ENCODE measurements around the gene RAD51B.

RAD51B gene

DNA sequence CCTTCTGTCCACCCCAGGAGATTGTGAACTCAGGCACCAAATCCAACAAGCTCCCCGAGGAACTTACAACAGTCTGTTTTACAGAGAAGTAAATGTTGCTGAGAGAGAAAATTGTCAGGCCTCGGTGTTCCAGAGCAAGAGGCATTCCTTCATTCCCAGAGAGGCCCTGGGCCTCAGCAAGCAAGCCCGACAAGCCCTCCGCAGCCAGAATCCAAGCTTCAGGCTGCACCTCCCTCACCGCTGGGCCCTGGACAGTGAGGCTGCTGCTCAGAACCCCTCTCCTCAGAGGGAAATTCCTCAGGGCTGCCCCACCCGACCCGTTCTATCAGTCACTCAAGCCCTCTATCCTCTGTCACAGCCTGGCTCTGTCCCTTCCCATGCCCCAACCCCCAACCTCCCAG is 916.9 kb downstream of the RAD51B start:
- H3K27ac ChIP-seq, result no peak overlapping the region; the same call in 1 of the 2 replicates
- POLR2A ChIA-PET (ENCODE audit: low non-redundant PET), result no interaction called here
- CTCF ChIA-PET, result interaction anchor here (1.8 kb wide), 1 partner anchor 22 kb away, joined by 3 read pairs; no protein-coding TSS in a partner anchor
- TF ChIP-seq, protein P1, sequence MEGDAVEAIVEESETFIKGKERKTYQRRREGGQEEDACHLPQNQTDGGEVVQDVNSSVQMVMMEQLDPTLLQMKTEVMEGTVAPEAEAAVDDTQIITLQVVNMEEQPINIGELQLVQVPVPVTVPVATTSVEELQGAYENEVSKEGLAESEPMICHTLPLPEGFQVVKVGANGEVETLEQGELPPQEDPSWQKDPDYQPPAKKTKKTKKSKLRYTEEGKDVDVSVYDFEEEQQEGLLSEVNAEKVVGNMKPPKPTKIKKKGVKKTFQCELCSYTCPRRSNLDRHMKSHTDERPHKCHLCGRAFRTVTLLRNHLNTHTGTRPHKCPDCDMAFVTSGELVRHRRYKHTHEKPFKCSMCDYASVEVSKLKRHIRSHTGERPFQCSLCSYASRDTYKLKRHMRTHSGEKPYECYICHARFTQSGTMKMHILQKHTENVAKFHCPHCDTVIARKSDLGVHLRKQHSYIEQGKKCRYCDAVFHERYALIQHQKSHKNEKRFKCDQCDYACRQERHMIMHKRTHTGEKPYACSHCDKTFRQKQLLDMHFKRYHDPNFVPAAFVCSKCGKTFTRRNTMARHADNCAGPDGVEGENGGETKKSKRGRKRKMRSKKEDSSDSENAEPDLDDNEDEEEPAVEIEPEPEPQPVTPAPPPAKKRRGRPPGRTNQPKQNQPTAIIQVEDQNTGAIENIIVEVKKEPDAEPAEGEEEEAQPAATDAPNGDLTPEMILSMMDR (conservative IDR thresholded peaks at IDR 0.05; ENCODE audit: low read depth), result no peak
- no peak for DNase-seq (ENCODE audit: low spot score)

DNA sequence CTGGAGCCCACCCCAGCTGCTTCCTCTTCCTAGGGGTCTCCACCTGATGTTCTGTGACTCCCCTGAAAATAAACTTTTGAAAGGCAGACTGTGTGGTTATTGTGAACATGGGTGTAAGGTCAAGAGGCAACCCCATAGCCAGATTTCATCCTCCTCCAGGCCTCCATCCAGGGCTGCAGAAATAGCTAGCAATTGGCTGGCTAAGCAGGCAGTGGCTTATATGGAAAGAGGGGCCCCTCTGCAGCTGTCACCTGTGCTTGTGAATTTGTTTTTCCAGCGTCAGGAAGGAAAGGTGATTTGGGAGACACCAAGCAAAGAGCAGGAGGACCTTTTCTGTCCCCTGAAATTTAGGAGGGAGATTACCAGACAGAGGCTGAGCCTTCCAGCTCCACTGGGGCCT is 917.5 kb downstream of the RAD51B start:
- DNase-seq (ENCODE audit: low spot score), result no peak
- ChIA-PET POLR2A (ENCODE audit: low non-redundant PET) (no interaction called here), CTCF (interaction anchor here (1.8 kb wide), 1 partner anchor 21 kb away, joined by 3 read pairs; no protein-coding TSS in a partner anchor)
- TF ChIP-seq, protein P1 (conservative IDR thresholded peaks at IDR 0.05; ENCODE audit: low read depth), result no peak
- H3K27ac ChIP-seq, result no peak overlapping the region; the same call in 1 of the 2 replicates

DNA sequence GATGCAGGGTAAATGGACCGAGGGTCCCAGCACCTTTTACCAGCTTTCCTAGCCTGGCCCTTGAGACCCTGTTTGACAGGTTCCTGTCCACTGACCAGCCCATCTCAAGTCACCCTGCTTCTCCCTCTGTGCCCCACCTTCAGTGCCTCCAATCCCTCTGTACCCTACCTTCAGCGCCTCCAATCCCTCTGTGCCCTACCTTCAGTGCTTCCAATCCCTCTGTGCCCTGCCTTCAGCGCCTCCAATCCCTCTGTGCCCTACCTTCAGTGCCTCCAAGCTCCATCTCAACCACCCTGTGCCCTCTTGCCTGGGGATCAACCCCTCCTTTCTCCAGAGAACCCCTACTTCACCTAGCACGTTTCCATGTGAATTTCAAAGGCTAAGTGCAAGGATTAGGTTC is 919.0 kb downstream of the RAD51B start:
- TF ChIP-seq, protein P1 (conservative IDR thresholded peaks at IDR 0.05; ENCODE audit: low read depth), result no peak
- ChIA-PET POLR2A (ENCODE audit: low non-redundant PET) (no interaction called here), CTCF (no interaction called here)
- no peak for DNase-seq (ENCODE audit: low spot score)
- H3K27ac ChIP-seq, result no peak overlapping the region

DNA sequence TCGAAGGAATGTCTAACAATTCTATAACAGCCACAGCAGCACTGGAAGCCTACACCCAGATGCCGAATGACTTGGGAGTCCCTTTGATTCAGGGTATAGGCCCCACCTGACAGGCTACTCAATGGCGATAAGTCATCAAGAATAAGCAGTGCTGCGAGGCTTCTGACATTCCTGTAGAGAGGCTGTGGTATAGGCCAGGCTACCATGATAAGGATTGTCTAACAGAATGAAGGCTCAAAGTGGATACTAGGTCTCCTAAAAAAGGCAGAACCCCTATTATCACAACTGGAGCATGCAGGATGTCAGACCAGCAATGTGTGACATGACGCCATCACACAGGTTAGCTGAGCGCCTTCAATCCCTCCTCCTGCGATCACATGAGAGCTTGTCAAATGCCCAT is 920.1 kb downstream of the RAD51B start:
- H3K27ac ChIP-seq, result no peak overlapping the region
- no peak for DNase-seq (ENCODE audit: low spot score)
- CTCF ChIA-PET, result no interaction called here
- POLR2A ChIA-PET (ENCODE audit: low non-redundant PET), result no interaction called here
- TF ChIP-seq, protein P1 (conservative IDR thresholded peaks at IDR 0.05; ENCODE audit: low read depth), result no peak

DNA sequence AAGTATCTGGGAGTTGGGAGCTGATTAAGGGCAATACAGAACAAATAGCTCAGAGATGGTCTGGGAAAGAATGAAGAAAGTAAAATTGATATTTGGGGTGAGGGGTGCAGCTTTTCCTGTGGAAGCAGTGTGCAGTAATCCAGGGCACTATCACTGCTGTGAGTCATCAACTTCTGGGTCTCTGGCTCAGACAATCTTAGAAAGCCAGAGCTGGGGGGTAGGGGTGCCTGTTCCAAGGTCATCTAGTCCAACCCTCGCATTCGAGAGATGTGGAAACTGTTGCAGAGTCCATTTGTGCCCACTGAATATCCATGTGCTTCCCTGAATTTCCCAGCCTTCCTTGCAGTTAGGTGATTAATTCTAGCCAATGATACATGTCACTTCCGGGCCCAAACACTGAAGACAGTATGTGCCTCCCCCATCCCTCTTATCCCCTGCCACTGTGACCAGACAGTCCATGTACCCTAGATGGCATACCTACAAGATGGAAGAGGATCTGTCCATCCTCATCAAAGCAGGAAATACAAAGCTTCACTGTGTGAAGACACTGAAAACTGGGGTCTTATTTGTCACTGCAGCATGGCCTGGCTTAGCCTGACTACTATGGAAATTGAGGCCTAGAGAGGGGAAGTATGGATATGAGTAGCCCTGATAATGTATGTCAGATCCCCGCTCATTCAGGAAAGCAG is 921.4 kb downstream of the RAD51B start:
- POLR2A ChIA-PET (ENCODE audit: low non-redundant PET), result no interaction called here
- no peak overlapping the region for H3K27ac ChIP-seq
- TF ChIP-seq, protein P1 (conservative IDR thresholded peaks at IDR 0.05; ENCODE audit: low read depth), result no peak
- DNase-seq (ENCODE audit: low spot score), result no peak
- CTCF ChIA-PET, result no interaction called here

DNA sequence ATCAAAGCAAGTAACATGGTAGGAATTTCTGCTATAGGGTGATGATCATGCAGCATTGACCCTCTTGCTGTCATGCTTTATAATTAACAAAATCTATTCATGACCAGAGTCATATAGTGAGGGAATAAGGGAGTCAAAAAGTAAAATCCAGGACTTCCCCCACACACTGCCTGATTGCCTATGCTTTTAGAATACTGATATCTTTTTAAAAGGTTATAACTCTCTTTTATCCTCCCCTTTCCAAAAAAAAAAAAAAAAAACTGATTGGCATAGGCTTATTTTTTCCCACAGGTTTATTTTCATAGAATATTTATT is 921.9 kb downstream of the RAD51B start:
- CTCF ChIA-PET, result no interaction called here
- TF ChIP-seq, protein P1 (conservative IDR thresholded peaks at IDR 0.05; ENCODE audit: low read depth), result no peak
- POLR2A ChIA-PET (ENCODE audit: low non-redundant PET), result no interaction called here
- DNase-seq (ENCODE audit: low spot score), result no peak
- H3K27ac ChIP-seq, result no peak overlapping the region

All from RWPE1 (cell line).